GM12874 (cell line): ENCODE results near the gene CHIT1.

Experiments
- CTCF ChIP-seq: IDR thresholded peaks from 2 replicates; pipeline ENCODE4 v1.5.1; 2011; ENCODE audit warnings: low read depth, mild to moderate bottlenecking, control low read depth, low read length, moderate library complexity; ENCODE audit not compliant: insufficient read depth

The CHIT1 gene

GRCh38 chr1:203217668-203218067, 11.8 kb downstream of the CHIT1 start:
- TF ChIP-seq CTCF, result no peak

- no peak for TF ChIP-seq CTCF
Observed at GRCh38 chr1:203217139-203217655, 12.3 kb downstream of the CHIT1 start.

- peak; percentile 60 for TF ChIP-seq CTCF
Observed at GRCh38 chr1:203216274-203217138, 13.0 kb downstream of the CHIT1 start.

- no peak for TF ChIP-seq CTCF
Observed at GRCh38 chr1:203215573-203215972, 13.9 kb downstream of the CHIT1 start.

- TF ChIP-seq CTCF, result no peak
Observed at GRCh38 chr1:203214871-203215270, 14.6 kb downstream of the CHIT1 start.

- no peak for TF ChIP-seq CTCF
Observed at GRCh38 chr1:203213126-203213525, 16.3 kb downstream of the CHIT1 start.

- TF ChIP-seq CTCF, result no peak
Observed at GRCh38 chr1:203211812-203212211, 17.7 kb downstream of the CHIT1 start.
